ENCODE data around the gene SLAMF7. TPM values are rescaled to one million over a fixed set of nuclear protein-coding genes. Genes with fewer than 3 reads are reported as not detected.

SLAMF7 gene
- total and polyA plus RNA-seq, 2 of the 8 experiments (the other 6 are each of a cell fraction or from before 2014, with no cell fraction given): not detected

DNA sequence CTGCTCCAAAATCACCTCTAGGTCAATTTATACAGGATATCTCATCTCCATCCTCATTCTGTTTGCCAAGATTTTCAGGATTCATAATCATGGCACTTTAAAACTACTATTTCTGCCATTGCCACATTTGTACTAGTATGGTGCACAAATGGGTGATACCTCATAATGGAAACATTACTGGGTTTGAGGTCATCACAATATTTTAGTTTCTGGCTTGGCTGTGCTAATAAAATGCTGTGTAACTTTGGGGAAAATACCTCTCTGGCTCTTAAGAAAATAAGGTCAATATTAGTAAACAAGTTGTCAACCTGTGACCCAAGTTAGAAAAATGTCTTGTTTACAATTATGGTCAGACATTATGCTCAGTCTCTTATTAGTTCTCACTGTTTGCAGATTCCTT lies 4.7 kb upstream of the SLAMF7 start:
- Histone ChIP-seq H3K79me1 (ENCODE audit: low read depth, low read length) (no peaks in the 10 kb centered on the region), H4K91ac (replicated peaks; ENCODE audit: insufficient read length, low read length) (no peak overlapping the region), H2BK12ac (ENCODE audit: low read depth, low read length) (no peak overlapping the region), H3K4me1 (replicated peaks in 1 of 4; ENCODE audit: control insufficient read depth in 3 of 4, insufficient read depth in 4 of 4, low read length in 3 of 4) (no peaks in the 10 kb centered on the region), H2BK20ac (ENCODE audit: low read length) (no peak overlapping the region), H2BK15ac (ENCODE audit: low read length) (no peak overlapping the region), H3K14ac (ENCODE audit: insufficient read length) (no peak overlapping the region), H2AFZ (ENCODE audit: low read length) (no peak overlapping the region), H4K8ac (ENCODE audit: extremely low read depth, insufficient read depth, low read length) (no peak overlapping the region), H3K79me2 (ENCODE audit: control insufficient read depth in 1 of 2, insufficient read depth in 2 of 2, low read length in 2 of 2) (no peaks in the 10 kb centered on the region), H3K9ac (replicated peaks in 1 of 4; ENCODE audit: extremely low read depth in 1 of 4, low read depth in 3 of 4, low read length in 3 of 4) (no peak overlapping the region), H4K20me1 (replicated peaks in 1 of 2; ENCODE audit: control insufficient read depth in 1 of 2, insufficient read depth in 2 of 2, low read length in 2 of 2) (no peaks in the 10 kb centered on the region), H3K23me2 (ENCODE audit: low read depth, low read length) (no peaks in the 10 kb centered on the region), H3K36me3 (ENCODE audit: control insufficient read depth in 2 of 4, insufficient read depth in 4 of 4, low read length in 3 of 4) (no peaks in the 10 kb centered on the region), H3K4ac (replicated peaks; ENCODE audit: insufficient read length, low read depth, low read length) (no peak overlapping the region), H2BK5ac (ENCODE audit: low read depth, low read length) (no peak overlapping the region), H3K27ac (ENCODE audit: low read depth, low read length) (no peak overlapping the region), H3K23ac (ENCODE audit: insufficient read length) (no peak overlapping the region), H3K18ac (ENCODE audit: extremely low read depth, low read length) (no peak overlapping the region), H3K4me3 (ENCODE audit: extremely low read depth in 1 of 4, insufficient read depth in 2 of 4, low read depth in 3 of 4, low read length in 4 of 4) (no peak overlapping the region), H3K27me3 (replicated peaks in 1 of 4; ENCODE audit: control insufficient read depth in 3 of 4, extremely low read depth in 1 of 4, insufficient read depth in 3 of 4, low read length in 3 of 4) (no peaks in the 10 kb centered on the region), H3K9me3 (ENCODE audit: insufficient read depth in 2 of 2, low read depth in 1 of 2, low read length in 1 of 2) (no peaks in the 10 kb centered on the region), H2AK5ac (ENCODE audit: low read depth, low read length) (no peak overlapping the region), H2BK120ac (replicated peaks; ENCODE audit: low read depth, low read length) (no peak overlapping the region), H3K4me2 (ENCODE audit: insufficient read depth in 1 of 2, low read depth in 2 of 2, low read length in 2 of 2) (no peak overlapping the region), H4K5ac (ENCODE audit: insufficient read length, low read depth, low read length) (no peak overlapping the region), H3K56ac (replicated peaks; ENCODE audit: insufficient read length, low read depth, low read length) (no peak overlapping the region)
- FAIRE-seq (no peak), DNase-seq (ENCODE audit: low read depth in 1 of 2, low spot score in 2 of 2) (no peak)
- CTCF ChIA-PET (ENCODE audit: partially characterized antibody): interaction anchor here (1.8 kb wide), 1 partner anchor 8 kb away, joined by 4 read pairs; no protein-coding TSS in a partner anchor
- POLR2A ChIA-PET (ENCODE audit: partially characterized antibody): no interaction called here
- no peak for TF ChIP-seq PHF8 (conservative IDR thresholded peaks at IDR 0.05; ENCODE audit: low read depth, low read length)
- TF ChIP-seq CBX5 (IDR thresholded peaks at IDR 0.05; ENCODE audit: low read depth, low read length): no peak
- TF ChIP-seq, protein P1, sequence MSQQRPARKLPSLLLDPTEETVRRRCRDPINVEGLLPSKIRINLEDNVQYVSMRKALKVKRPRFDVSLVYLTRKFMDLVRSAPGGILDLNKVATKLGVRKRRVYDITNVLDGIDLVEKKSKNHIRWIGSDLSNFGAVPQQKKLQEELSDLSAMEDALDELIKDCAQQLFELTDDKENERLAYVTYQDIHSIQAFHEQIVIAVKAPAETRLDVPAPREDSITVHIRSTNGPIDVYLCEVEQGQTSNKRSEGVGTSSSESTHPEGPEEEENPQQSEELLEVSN (IDR thresholded peaks at IDR 0.05): no peak
- no peak for TF ChIP-seq EP300 (IDR thresholded peaks at IDR 0.05; ENCODE audit: borderline replicate concordance in 1 of 2, low read depth in 2 of 2, low read length in 2 of 2)

Measured in H1 (cell line).